IPS-18c (cell line): ENCODE data around the gene ZAP70.

Experiments
- H3K4me3 ChIP-seq: 2 replicates; pipeline ENCODE4 v1.7.0; 2013; ENCODE audit warnings: low read depth, mild to moderate bottlenecking, low read length, moderate library complexity; ENCODE audit not compliant: insufficient read depth
- H3K9me3 ChIP-seq: one replicate; pipeline ENCODE4 v1.6.1; 2013; ENCODE audit warnings: mild to moderate bottlenecking, low read length, moderate library complexity; ENCODE audit not compliant: control insufficient read depth, insufficient read depth

Gene ZAP70

GRCh38 chr2:97724946-97725688 lies 11.7 kb downstream of the ZAP70 start:
- Histone ChIP-seq H3K4me3 (no peak overlapping the region), H3K9me3 (no peaks in the 10 kb centered on the region)

GRCh38 chr2:97726261-97727064 lies 13.1 kb downstream of the ZAP70 start:
- no peak overlapping the region for H3K4me3 ChIP-seq
- H3K9me3 ChIP-seq, result peaks cover 2% of the 10 kb centered on the region

- no peak overlapping the region for H3K4me3 ChIP-seq
Observed at GRCh38 chr2:97727296-97727695, 13.9 kb downstream of the ZAP70 start.

GRCh38 chr2:97728091-97728731 lies 14.8 kb downstream of the ZAP70 start:
- H3K4me3 ChIP-seq, result no peak overlapping the region
- H3K9me3 ChIP-seq, result peaks cover 2% of the 10 kb centered on the region

More at GRCh38 chr2:97727296-97727695, 13.9 kb downstream of the ZAP70 start:
- H3K9me3 ChIP-seq, result peaks cover 2% of the 10 kb centered on the region

- H3K4me3 ChIP-seq, result no peak overlapping the region
- peaks cover 2% of the 10 kb centered on the region for H3K9me3 ChIP-seq
Observed at GRCh38 chr2:97730245-97730644, 16.9 kb downstream of the ZAP70 start.

GRCh38 chr2:97731274-97732020 lies 18.1 kb downstream of the ZAP70 start:
- no peak overlapping the region for H3K4me3 ChIP-seq
- H3K9me3 ChIP-seq, result peaks cover 2% of the 10 kb centered on the region

GRCh38 chr2:97732436-97733340 lies 19.3 kb downstream of the ZAP70 start:
- Histone ChIP-seq H3K4me3 (no peak overlapping the region; the same call in 1 of the 2 replicates), H3K9me3 (peaks cover 2% of the 10 kb centered on the region)

GRCh38 chr2:97733341-97734035 lies 20.1 kb downstream of the ZAP70 start:
- peaks cover 2% of the 10 kb centered on the region for H3K9me3 ChIP-seq

GRCh38 chr2:97734061-97735051 lies 21.0 kb downstream of the ZAP70 start:
- peaks cover 2% of the 10 kb centered on the region for H3K9me3 ChIP-seq
- H3K4me3 ChIP-seq, result no peak overlapping the region

More at GRCh38 chr2:97733341-97734035, 20.1 kb downstream of the ZAP70 start:
- H3K4me3 ChIP-seq, result no peak overlapping the region

- peaks cover 2% of the 10 kb centered on the region for H3K9me3 ChIP-seq
- H3K4me3 ChIP-seq, result no peak overlapping the region
Observed at GRCh38 chr2:97735161-97735561, 21.8 kb downstream of the ZAP70 start.

- Histone ChIP-seq H3K4me3 (no peak overlapping the region), H3K9me3 (no peaks in the 10 kb centered on the region)
Observed at GRCh38 chr2:97736185-97736584, 22.8 kb downstream of the ZAP70 start.

GRCh38 chr2:97736608-97737330 lies 23.4 kb downstream of the ZAP70 start:
- Histone ChIP-seq H3K9me3 (no peaks in the 10 kb centered on the region), H3K4me3 (no peak overlapping the region)

- H3K4me3 ChIP-seq, result no peak overlapping the region
- H3K9me3 ChIP-seq, result no peaks in the 10 kb centered on the region
Observed at GRCh38 chr2:97737421-97738178, 24.2 kb downstream of the ZAP70 start.
